Measurements from ENCODE around the gene IL12RB2.
"Not testable (repeated sequence)": the region's sequence is repeated elsewhere in the genome, so short reads cannot be mapped to it uniquely, and the experiment has no call there.

Gene IL12RB2

DNA sequence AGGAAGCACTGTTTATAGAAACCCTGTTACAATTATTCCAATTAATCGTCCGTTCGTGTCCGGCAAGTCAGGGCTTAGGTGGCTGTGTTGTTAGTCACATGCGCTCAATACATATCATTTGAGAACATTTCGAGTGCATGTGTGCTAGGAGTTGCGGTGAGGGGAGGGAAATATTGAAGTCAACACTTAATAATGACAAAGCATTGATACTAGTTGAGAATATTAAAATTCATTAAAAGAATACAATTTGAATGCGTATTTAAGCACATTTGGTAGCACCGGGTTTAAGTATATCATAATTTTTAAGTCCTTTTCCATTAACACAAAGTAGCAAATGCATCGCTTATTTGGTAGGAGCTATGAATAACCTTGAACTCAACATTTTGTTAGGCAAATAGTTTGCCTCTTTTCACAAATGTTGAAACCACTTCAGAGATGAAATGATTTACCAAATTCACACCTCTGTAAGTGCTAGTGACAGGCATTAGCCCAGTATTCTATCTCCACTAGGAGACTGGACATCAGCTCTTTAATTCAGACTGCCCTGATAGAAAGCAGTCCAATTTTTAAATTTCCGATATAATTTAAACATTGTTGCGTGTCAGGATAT is 123.6 kb downstream of the IL12RB2 start:
- DNase-seq (ENCODE audit: low read depth, low spot score) = no peak

DNA sequence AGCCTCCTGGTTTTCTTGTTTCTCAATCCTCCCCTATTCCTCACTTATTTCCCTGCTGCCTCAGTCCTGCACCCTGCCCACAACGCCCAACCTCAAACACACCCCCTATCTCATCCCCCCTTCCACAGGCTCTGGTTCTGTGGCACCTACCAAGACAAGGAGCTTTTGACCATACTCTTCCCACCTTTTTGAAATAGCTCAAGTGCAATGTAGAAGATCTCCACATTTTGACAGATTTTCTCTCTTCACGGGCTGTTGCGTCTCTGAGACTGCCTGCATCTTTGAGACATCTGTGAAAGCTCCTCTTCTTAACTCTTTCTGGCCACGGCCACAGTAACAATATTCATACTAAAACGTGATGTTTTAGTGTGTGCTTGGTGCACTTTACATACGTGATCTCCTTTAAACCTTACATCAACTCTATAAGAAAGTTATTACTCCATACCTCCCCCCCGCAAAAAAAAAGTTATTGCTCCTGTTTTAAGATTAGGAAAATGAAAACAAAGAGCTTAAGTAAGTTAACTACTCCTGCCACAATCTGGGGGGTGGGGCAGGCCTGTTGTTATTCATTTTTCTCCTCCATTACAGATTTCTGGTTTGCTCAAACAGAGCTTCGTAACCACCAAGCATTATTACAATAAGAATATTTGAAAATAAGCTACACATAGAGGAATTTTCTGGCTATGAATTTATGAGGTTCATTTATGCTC is 124.4 kb downstream of the IL12RB2 start:
- no peak for DNase-seq (ENCODE audit: low read depth, low spot score)

DNA sequence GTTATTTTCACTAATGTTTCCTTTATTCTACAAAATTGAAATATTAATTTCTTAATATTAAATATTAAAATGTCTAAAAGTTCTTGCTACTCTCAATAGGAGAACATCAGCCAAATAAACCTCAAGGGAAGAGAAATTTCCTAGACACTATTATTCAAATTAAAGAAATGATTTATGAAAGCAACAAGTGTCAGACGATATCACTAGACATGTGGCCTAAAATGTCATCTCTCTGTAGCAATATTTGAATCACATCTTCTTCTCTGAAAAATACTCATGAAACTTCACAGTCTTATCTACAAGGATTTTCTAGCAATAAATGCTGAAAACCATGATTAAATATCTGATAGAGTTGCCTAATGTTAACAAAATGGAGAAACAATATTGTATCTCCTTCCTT is 125.1 kb downstream of the IL12RB2 start:
- DNase-seq (ENCODE audit: low read depth, low spot score) = no peak

DNA sequence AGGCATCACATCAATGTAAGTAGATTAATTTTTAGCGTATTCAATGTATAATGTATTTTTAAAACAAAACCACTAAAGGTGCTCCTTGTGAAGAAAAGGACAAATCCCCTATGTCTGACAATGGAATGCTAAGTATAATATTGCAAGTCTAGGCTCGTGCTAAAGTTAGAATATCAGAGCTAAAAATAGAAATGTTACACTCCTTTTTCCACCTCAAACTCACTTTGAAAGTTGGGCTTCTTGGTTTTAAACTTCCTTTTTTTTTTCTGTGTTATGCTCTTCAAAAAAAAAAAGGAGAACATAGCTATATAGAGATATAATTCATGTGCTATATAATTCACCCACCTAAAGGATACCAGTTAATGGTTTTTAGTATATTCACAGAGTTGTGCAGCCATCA is 126.2 kb downstream of the IL12RB2 start:
- no peak for DNase-seq (ENCODE audit: low read depth, low spot score)

DNA sequence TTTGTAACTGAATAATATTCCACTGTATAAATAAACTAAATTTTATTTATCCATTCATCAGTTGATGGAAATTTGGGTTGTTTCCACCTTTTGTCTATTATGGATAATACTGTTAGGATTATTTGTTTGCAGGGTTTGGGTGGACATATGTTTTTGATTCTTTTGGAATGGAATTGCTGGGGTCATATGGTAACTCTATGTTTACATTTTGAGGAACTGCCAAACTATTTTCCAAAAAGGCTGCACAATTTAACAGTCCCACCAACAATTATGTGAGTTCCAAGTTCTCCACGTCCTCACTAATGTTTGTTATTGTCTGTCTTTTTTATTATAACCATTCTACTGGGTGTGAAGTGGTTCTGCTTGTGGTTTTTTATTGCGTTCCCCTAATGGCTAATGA is 126.8 kb downstream of the IL12RB2 start:
- no peak for DNase-seq (ENCODE audit: low read depth, low spot score)

DNA sequence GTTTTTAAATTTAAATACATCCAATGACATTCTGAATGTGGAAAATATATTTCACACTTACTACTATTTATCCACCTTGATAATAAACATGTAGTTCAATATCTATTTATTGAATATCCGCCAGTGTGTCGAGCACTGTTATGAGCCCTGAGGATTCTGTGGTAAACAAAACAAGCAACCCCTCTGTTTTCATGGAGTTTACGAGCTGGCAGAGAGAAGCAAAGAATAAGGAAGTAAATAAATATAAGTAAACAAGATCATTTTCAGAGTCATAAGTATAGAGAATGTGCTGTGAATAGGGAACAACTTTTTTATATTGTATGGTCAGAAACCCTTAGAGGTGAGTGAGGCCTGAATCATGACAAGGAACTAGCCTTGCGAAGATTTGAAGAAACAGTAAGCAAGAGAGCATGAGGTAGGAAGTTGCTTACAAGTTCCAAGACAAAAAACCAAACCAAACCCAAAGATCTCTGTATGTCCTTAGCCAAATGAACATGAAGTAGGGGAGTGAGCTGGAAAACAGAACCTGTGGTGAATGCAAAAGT is 128.9 kb downstream of the IL12RB2 start:
- DNase-seq (ENCODE audit: low read depth, low spot score) = no peak

DNA sequence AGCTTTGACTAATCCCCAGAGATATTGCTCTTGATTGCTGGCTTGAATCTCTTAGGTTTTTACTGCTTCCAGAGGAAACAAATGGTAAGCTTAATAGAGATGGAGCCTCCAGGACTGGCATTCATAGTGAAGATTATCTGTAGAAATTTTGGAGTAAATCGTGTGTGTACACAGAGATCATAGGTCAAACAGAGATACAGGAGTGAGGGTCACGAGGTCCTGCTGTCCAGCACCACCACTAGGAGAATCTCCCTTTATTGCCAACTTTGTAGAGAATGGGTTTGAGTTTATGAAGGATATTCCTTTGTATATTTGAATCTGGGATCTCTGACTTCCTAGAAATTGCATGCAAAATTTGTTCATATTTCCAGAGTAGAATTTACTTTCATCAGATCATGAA is 130.3 kb downstream of the IL12RB2 start:
- no peak for DNase-seq (ENCODE audit: low read depth, low spot score)

DNA sequence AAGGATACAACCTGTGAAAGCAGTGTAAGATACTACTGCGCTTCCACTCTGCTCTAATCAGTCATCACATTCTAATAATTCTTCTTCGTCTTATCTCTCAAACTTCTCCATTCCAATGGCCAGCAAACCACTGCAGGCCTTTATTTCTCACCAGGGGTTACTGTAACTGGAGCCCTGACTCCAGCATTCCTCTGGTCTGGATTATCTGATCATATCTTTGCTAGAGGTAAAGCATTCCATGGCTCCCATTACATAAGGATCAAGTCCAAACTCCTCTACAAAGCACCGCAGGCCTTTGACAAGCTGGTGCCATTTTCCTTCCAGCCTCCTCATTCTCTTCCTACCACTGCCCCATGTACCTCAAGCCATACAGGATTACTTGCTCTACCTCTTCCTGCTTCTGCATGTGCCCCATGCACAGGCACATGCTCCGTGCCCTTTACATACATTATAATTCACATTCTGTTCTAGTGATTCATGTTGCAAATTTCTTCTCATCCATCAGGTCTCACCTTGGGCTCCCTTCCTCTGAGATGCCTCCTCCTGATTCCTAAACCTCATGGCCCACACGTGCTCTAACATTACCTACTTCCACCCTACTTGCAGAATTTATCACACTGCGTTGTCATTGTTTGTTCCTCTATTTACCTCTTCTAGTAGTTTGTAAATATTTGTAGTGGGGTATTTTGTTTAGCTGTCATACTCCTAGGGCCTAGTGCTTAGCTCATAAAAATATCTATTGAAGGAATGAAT is 131.8 kb downstream of the IL12RB2 start:
- DNase-seq (ENCODE audit: low read depth, low spot score) = no peak

DNA sequence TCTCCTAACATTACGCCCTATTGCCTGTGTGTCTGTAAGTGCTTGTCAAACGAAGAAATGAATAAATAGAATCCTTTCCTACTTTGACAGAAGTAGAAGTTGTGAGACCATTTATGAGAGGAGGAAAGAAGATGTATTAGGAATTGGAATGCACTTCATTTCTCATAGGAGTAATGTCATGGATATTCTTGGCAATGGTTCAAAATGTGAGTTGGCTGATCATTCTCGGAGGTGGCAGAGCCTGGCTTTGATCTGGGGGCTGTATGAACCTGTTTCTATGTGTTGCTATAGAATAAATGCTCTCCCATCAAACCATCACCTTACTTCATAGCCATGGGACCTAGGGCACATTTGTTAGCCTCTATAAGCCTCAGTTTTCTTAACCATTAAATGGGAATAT is 132.7 kb downstream of the IL12RB2 start:
- DNase-seq (ENCODE audit: low read depth, low spot score) = no peak

DNA sequence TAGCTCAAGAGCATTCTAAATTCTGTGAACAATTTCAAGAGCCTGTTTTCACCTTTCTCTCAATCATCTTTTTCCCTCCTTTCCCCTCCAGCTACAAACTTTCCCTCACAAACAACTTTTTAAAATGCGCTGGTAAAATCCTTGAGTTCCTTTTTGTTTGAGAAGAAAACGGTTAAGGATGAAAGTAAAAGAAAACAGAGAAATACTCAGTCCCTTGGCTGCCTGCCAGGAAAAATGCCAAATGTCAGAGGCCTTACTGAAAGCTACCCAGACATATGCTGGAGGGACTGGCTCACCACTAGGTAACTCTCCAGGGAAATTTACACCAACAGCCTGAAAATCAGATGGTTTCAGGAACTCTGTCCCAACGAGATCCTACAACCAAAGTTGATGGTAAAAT is 133.5 kb downstream of the IL12RB2 start:
- DNase-seq (ENCODE audit: low read depth, low spot score) = peak; percentile 40

DNA sequence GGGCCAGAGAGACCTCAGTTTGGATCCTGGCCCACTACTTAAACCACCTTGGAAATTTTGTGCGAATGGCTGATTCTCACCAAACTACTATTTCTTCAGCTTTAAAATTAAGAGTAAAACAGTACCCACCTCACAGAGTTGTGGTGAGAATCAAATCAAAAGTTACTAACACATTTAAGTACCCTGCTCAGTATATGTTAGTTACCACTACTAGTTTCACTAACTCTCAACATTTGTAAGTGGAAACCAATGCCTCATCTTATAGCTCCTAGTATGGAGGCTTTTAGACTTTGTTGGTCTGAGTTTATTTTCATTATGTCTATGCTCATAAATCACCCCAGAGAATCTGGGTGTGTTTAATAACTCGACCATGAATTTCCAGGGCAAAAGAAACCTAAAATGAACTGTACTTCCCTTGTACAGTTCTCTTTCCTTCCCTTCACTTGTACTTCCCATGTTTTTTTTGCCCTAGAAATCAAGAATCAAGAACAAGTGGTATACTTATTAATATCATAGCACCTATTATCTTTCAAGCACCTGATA is 134.1 kb downstream of the IL12RB2 start:
- no peak for DNase-seq (ENCODE audit: low read depth, low spot score)

DNA sequence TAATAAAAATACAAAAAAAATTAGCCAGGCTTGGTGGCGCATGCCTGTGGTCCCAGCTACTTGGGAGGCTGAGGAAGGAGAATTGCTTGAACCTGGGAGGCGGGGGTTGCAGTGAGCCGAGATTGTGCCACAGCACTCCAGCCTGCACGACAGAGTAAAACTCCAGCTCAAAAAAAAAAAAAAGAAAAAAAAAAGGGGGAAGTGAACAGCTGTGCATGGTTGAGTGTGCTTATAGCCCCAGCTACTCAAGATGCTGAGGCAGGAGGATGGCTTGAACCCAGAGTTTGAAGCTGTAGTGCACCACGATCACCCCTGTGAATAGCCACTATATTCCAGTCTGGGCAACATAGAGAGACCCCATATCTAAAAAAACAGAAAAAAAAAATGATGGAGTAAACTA is 138.3 kb downstream of the IL12RB2 start:
- not testable (repeated sequence) for DNase-seq (ENCODE audit: low read depth, low spot score)

All from brain pericyte (primary cell).